Stimulated activated naive CD4-positive, alpha-beta T cell treated with Interleukin-2 at 50 U/mL for 16 hours (primary cell): Measurements from ENCODE around the gene PITPNC1.
"Not testable (repeated sequence)": the region's sequence is repeated elsewhere in the genome, so short reads cannot be mapped to it uniquely, and the experiment has no call there.

Experiments
- DNase-seq: peaks from one replicate; lab custom pipeline; 2025; lab: John Stamatoyannopoulos, UW

Gene PITPNC1

DNA sequence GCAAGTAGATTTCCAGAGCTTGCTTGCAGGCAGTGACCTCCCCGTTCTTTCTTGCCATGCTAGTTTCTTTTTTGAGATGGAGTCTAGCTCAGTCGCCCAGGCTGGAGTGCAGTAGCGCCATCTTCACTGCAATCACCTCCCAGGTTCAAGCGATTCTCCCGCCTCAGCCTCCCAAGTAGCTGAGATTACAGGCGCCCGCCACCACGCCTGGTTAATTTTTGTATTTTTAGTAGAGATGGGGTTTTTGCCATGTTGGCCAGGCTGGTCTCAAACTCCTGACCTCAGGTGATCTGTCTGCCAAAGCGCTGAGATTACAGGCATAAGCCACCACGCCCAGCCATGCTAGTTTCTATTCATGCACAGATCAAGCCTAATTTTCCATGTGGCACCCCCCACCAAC lies 139.5 kb downstream of the PITPNC1 start:
- not testable (repeated sequence) for DNase-seq

- no peak for DNase-seq
Measured at GRCh38 chr17:67517325-67517724, 140.2 kb downstream of the PITPNC1 start.

- DNase-seq: no peak
Measured at GRCh38 chr17:67518876-67519275, 141.8 kb downstream of the PITPNC1 start.

GRCh38 chr17:67519801-67520251 lies 142.7 kb downstream of the PITPNC1 start:
- no peak for DNase-seq

DNA sequence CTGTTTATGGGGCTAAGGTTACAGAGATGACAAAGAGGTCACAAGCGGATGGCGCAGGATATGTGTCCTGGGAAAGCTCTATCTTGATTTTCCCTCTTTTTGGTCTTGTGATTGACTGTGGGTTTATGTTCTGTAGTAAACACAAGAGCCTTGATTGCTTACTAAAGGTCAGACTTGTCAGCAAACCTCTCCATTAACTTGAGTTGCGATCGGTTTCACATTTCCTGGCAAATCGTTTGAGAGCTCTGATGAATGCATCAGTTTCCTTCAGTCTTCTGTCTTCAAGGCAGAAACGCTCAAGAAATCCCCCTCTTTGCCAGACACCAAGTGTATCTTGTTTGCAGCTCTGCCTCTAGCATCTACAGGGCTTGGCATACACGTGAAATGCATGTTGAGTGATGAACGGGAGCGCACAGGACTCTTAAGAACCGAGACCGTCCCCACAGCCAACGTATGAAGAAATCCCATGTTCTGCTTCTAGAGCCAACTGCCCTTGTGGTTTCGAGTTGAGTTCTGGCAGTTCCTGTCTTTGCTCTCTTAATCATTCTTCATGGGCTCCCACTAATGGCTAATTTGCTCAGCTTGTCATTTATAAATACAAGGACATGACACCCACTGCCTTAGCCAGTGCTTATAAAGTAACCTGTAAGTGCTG lies 143.3 kb downstream of the PITPNC1 start:
- DNase-seq: no peak

DNA sequence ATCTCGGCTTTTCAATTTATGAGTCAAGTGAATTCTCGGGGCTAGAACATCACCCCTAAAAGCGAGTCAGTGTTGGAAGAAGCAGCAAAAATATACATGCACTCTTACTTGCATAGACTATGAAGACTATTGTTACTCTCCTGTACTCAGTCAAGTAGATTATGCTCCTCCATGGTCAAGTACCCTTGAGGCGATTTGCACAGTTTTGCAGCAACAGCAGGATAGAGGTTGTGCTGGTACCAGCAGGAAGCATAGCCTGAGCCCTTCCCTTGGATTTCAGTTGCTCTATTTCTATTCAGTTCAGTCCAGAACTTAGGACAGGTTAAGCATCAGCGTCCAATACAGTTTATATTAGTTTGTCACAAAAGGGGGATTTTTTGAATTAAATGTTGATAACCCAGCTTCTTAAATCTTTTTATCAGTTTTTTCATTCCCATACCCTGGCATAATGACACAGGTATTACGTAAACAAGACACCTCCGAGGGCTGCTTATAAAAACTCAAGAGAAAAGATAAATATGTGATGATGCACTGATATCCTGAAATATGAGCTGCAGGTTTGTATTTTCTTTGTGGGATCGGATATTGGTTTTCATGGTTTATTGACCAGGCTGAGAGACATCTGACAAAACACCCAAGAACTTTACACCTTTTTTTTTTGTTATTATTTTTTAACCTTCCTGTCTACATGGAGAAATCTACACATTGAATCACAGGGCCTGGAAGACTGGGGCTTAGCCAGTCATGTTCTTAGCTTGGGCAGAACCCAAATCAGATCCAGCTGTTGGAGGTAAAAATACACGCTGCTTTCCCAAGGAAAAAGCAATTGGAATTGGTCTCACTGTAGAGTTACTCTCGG lies 144.1 kb downstream of the PITPNC1 start:
- DNase-seq: no peak

DNA sequence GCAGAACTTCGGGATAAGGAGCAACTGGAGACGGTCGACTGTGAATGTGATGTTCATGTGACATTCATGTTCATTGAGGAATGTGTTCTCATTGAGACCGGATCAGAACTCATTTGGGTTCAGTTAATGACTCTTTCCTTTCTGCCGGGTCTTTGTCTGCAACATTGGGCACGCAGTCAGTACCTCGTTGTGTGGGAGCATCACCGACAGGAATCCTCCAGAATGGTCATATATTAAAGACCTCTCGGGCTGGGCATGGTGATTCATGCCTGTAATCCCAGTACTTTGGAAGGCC lies 144.6 kb downstream of the PITPNC1 start:
- DNase-seq: no peak

- no peak for DNase-seq
Measured at GRCh38 chr17:67523101-67523500, 146.0 kb downstream of the PITPNC1 start.

- no peak for DNase-seq
Measured at GRCh38 chr17:67525239-67526135, 148.4 kb downstream of the PITPNC1 start.

DNA sequence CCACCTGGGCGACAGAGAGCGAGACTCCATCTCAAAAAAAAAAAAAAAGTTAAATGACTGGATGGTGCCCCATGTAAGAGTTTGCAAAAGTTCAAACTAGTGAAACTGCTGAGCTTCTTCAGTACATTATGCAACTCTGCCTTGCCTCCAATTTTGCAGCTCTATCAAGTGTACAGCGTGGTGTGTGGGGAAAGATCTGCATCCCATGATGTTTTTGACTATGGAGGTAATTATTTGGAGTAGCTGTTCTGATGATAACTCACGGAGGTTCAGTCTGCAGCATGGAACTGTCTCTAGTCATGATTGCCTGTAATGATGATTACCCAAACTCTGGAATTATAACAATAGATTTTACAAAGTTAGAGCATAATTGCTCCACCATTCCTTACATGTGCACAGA lies 149.6 kb downstream of the PITPNC1 start:
- DNase-seq: no peak

DNA sequence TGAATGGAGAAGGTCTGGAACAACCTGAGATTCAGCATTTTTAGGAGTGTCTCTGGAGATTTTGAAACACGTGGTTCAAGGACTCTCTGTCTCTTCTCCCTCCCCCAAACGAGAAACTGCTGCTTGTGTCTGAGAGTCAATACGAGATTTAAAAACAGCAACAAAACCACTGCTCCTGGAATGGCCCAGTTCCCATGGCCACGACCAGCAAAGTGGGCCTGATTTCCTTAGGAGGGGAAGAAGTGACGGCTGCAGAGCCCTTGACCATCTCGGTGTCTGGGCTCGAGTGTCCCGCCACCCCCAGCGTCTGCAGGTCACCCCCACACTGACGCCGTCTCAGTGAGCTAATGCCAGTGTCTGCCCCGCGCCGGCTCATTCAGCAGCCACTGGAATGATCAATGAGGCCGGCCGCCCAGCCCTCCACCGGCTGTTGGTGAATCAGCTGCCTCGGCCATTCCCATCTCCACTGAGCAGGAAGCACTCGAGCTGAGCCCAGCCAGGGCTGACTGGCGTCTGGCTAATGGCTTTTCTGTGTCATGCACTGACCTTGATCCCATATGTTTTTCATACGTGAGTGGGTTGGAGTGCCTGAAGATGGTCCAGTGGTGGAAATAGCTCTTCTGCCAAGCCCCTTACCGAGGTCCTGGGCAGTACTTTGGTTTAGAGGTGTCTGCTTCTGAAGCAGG lies 151.8 kb downstream of the PITPNC1 start:
- DNase-seq: no peak

DNA sequence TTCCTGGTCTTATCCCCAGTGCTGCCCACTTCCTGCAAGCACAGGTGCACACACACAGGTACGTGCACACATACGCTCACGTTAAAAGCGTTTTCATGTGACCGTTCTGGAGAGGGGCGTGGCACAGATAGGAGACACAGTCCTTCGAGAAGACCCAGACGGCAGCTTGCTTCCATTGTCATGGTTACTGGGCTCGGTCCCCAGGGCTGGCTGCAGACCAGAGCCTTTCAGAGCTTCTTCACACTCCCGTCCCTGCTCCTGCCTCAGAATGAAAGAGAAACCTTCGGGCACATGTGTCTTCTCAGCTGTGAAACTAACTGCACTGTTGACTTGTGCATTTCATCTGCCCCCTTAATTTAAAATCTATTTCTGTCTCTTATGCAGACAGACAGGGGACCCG lies 154.2 kb downstream of the PITPNC1 start:
- DNase-seq: no peak

DNA sequence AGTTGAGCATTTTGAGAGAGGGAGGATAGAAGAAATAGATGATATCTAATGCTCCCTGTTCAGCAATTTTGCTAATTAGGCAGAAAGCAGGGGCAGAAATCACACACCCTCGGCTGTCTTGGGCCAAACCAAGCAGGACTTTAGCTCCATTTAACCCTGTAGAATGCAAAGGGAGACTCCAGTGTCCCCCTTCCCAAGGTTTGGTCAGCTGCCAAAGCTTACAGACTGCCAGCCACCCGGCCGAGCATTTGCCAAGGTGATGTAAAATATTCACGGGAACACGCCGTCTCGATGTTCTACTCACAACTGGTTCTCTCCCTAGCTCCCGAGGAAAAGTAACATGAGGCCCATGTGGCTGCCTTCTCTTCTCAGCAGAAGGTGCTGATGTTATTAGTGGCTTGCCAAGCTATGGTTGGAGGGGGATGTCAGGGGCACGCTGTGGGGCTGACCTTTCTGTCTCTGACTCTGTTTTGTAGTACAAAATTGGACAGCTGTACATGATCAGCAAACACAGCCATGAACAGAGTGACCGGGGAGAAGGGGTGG lies 155.3 kb downstream of the PITPNC1 start:
- no peak for DNase-seq

- DNase-seq: no peak
Measured at GRCh38 chr17:67534941-67535340, 157.9 kb downstream of the PITPNC1 start.

DNA sequence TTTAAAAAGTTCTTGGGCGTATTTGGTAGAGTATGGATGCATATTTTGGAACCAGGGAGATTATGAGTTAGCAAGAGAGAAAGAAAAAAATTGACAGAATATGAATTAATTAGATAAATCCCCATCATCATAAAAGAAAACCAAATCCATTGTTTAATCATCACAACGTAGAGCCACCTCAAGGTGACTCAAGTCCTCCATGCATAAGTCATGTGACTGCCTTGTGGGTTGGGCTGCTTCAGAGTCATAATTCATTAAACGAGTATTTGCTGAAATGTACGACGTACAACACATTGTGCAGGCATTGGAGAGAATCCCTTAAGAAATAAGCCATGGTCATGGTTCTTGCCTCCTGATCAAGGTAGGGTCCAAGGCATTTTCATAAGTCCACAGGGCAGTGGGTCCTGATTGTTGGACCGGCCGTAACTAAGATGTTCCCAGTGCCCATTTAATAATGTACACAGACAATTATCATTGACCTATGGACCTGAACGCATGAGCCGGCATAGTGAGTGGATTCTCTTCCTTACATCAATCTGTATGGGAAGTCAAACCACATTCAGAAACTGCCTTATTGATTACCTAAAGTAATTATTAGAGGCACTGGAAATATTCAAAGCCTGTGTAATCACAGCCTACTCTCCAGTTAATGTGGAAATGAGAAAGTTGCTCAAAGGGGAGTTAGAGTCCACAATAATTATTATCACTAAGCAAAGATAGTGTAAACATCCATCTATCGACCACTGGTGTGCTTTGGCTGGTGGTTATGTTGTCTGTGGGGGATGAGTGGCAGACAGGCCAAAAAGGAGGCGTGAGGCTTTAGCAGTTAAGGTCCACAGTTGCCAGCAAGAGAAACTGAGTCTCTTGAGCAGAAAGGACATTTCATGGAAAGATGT lies 165.4 kb downstream of the PITPNC1 start:
- no peak for DNase-seq

GRCh38 chr17:67544364-67544955 lies 167.4 kb downstream of the PITPNC1 start:
- DNase-seq: no peak

DNA sequence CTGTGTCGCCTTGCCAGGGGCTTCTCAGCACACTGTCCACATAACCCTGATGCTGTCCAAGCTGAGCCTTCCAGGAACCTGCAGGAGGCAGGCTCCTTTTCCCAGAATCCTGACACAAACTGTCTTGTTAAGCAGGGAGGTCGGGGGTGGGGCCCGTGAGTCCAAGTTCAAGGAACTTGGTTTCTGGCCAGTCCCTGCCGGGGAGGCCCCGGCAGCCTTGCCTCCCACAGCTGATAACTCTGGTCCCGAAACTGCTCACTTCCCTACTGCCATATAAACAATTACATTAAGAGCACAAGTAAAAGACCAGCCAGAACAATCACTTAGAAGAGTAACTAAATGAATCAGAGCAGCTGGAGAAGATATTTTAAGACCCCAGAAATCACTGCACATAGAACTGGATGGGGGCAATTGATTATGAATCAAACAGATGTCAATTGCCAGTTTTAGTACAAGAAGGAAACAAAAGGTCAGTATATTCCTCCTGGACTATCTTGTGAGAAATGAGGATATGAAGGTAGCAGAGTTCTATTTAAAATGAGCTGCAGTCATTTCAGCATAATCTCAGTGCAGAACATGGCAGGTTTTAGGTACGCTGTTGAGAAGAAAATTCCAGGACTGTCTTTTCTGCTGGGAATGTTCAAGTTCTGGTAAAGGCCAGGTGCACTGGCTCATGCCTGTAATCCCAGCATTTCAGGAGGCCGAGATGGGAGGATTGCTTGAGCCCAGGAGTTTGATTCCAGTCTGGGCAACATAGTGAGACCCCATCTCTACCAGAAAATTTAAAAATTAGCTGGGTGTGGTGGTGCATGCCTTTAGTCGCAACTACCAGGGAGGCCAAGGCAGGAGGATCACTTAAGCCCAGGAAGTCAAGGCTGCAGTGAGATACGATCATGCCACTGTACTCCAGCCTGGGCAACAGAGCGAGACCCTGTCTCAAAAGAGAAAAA lies 169.8 kb downstream of the PITPNC1 start:
- no peak for DNase-seq

- no peak for DNase-seq
Measured at GRCh38 chr17:67548693-67549092, 171.6 kb downstream of the PITPNC1 start.

- DNase-seq: no peak
Measured at GRCh38 chr17:67549820-67550219, 172.7 kb downstream of the PITPNC1 start.
